ENCODE measurements around the gene ADSL.

DNA sequence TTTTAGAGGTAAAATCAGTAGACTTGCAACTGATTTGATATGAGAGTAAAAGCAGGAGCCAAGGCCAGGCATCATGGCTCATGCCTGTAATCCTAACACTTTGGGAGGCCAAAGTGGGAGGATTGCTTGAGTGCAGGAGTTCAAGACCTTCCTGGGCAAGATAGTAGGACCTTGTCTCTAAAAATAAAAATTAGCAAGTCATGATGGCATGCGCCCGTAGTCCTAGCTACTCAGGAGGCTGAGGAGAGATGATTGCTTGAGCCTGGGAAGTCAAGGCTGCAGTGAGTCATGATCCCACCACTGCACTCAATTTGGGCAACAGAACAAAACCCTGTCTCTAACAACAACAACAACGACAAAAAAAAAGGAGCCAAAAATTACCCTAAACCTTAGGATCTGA is 37.6 kb downstream of the ADSL start:
- TF ChIP-seq POLR2A (IDR thresholded peaks at IDR 0.05): no peak
- TF ChIP-seq, protein P1, sequence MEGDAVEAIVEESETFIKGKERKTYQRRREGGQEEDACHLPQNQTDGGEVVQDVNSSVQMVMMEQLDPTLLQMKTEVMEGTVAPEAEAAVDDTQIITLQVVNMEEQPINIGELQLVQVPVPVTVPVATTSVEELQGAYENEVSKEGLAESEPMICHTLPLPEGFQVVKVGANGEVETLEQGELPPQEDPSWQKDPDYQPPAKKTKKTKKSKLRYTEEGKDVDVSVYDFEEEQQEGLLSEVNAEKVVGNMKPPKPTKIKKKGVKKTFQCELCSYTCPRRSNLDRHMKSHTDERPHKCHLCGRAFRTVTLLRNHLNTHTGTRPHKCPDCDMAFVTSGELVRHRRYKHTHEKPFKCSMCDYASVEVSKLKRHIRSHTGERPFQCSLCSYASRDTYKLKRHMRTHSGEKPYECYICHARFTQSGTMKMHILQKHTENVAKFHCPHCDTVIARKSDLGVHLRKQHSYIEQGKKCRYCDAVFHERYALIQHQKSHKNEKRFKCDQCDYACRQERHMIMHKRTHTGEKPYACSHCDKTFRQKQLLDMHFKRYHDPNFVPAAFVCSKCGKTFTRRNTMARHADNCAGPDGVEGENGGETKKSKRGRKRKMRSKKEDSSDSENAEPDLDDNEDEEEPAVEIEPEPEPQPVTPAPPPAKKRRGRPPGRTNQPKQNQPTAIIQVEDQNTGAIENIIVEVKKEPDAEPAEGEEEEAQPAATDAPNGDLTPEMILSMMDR (IDR thresholded peaks at IDR 0.05): no peak
